Measurements from ENCODE around the gene ZBTB16. TPM values are rescaled to one million over a fixed set of nuclear protein-coding genes. Genes with fewer than 3 reads are reported as not detected.
A peak's percentile ranks its signal among the peaks of the same experiment; 100 is the strongest.

The ZBTB16 gene
- total and polyA plus RNA-seq, 2 of the 13 experiments (the other 11 are each of a cell fraction or from before 2014, with no cell fraction given), result not detected

DNA sequence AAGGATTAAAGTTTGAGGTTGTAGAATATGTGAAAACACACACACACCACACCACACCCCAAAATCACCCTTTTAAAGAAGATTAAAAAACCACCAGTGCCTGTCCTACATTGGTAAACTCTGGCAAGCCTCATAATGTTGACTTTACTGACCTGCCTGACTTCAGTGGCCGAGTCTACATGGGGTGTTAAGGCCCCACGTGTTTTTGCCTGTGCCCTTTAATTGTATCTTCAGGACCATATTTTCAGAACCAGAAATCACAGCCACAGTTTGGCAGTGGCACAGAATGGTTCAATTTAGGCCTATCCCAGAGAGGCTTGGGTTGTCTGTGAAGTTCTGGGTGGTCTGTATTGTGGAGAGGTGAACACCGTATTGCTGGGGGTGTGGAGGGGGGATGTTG, 33.4 kb downstream of the ZBTB16 start:
- Histone ChIP-seq H3K4me1 (ENCODE audit: insufficient read depth, low read length) (peaks cover 25% of the 10 kb centered on the region), H3K4me3 (replicated peaks in 1 of 3; ENCODE audit: insufficient read depth in 1 of 3, low read depth in 2 of 3, low read length in 3 of 3) (no peak overlapping the region), H3K27me3 (ENCODE audit: control insufficient read depth in 1 of 2, insufficient read depth in 2 of 2, low read length in 2 of 2) (peaks cover 1 to 4% of the 10 kb centered on the region in 2 experiments; a peak in 2 of 5 replicates), H3K79me2 (ENCODE audit: insufficient read depth, low read length) (no peaks in the 10 kb centered on the region), H3K9me3 (ENCODE audit: low read length) (no peaks in the 10 kb centered on the region), H3K4me2 (ENCODE audit: low read depth, low read length) (no peak overlapping the region), H2AFZ (ENCODE audit: low read length) (no peak overlapping the region), H3K9ac (ENCODE audit: insufficient read depth, low read depth, low read length) (no peak overlapping the region), H4K20me1 (ENCODE audit: insufficient read depth, low read length) (no peaks in the 10 kb centered on the region), H3K36me3 (replicated peaks in 1 of 2; ENCODE audit: control insufficient read depth in 1 of 2, insufficient read depth in 2 of 2, low read length in 2 of 2) (no peaks in the 10 kb centered on the region), H3K27ac (ENCODE audit: extremely low read length, insufficient read depth, low read length) (no peak overlapping the region)
- intact Hi-C loops (cut with micrococcal nuclease; ENCODE audit: unreplicated experiment) (no loop called here), in situ Hi-C loops (cut with HindIII; ENCODE audit: extremely low pct_ligation_motif_present, low pct_unique_long_range_greater_than_20kb) (no loop called here)
- 32% methylated on average over 3 of the region's 3 CpGs for WGBS (ENCODE audit: low lambda C conversion rate)
- POLR2A ChIA-PET, result no interaction called here
- ATAC-seq, result no peak
- FAIRE-seq, result no peak
- CTCF ChIA-PET (ENCODE audit: low intra/inter-chr PET ratio, low total read pairs), result no interaction called here
- no peak for DNase-seq (ENCODE audit: low spot score)
- TF ChIP-seq XRCC5 (optimal IDR thresholded peaks at IDR 0.05; ENCODE audit: low read length), result peak; percentile 15
- TF ChIP-seq, protein P1, sequence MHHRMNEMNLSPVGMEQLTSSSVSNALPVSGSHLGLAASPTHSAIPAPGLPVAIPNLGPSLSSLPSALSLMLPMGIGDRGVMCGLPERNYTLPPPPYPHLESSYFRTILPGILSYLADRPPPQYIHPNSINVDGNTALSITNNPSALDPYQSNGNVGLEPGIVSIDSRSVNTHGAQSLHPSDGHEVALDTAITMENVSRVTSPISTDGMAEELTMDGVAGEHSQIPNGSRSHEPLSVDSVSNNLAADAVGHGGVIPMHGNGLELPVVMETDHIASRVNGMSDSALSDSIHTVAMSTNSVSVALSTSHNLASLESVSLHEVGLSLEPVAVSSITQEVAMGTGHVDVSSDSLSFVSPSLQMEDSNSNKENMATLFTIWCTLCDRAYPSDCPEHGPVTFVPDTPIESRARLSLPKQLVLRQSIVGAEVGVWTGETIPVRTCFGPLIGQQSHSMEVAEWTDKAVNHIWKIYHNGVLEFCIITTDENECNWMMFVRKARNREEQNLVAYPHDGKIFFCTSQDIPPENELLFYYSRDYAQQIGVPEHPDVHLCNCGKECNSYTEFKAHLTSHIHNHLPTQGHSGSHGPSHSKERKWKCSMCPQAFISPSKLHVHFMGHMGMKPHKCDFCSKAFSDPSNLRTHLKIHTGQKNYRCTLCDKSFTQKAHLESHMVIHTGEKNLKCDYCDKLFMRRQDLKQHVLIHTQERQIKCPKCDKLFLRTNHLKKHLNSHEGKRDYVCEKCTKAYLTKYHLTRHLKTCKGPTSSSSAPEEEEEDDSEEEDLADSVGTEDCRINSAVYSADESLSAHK (CRISPR knock-in tag; IDR thresholded peaks at IDR 0.05; ENCODE audit: borderline replicate concordance), result no peak
- BruUV-seq (replicated peaks), result no TSS peak

DNA sequence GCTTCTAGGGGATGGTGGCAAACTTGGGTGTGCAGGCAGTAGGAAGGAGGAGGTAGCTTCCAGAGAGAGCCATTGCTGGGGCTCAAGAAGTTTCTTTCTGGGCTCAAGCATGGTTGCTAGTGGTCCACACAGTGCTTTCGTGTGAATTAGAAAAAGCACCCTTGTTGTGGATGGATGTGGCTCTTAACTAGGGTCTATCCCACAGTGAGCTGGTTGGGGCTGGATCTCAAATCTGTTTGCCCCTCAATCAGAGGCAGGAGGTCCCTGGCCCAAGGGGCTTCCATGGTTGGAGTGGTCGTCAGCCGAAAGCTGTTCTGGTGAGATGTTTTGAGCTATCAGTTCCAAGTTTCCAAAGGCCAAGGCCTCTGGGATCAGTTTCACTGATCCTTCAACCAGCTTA, 35.0 kb downstream of the ZBTB16 start:
- TF ChIP-seq, protein P2, sequence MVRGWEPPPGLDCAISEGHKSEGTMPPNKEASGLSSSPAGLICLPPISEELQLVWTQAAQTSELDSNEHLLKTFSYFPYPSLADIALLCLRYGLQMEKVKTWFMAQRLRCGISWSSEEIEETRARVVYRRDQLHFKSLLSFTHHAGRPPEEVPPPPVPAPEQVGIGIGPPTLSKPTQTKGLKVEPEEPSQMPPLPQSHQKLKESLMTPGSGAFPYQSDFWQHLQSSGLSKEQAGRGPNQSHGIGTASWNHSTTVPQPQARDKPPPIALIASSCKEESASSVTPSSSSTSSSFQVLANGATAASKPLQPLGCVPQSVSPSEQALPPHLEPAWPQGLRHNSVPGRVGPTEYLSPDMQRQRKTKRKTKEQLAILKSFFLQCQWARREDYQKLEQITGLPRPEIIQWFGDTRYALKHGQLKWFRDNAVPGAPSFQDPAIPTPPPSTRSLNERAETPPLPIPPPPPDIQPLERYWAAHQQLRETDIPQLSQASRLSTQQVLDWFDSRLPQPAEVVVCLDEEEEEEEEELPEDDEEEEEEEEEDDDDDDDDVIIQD (CRISPR knock-in tag; IDR thresholded peaks at IDR 0.05; ENCODE audit: low read depth), result no peak
- TF ChIP-seq ZNF724P (CRISPR knock-in tag; IDR thresholded peaks at IDR 0.05; ENCODE audit: borderline replicate concordance) (no peak), ATF1 (CRISPR knock-in tag; IDR thresholded peaks at IDR 0.05) (no peak), MAF1 (CRISPR knock-in tag; IDR thresholded peaks at IDR 0.05; ENCODE audit: borderline replicate concordance) (no peak), ZNF343 (CRISPR knock-in tag; IDR thresholded peaks at IDR 0.05) (no peak), ZNF614 (CRISPR knock-in tag; IDR thresholded peaks at IDR 0.05; ENCODE audit: borderline replicate concordance) (no peak), ZNF44 (CRISPR knock-in tag; IDR thresholded peaks at IDR 0.05) (no peak), NR2F2 (IDR thresholded peaks at IDR 0.05; ENCODE audit: borderline replicate concordance, low read depth) (no peak), ZNF652 (CRISPR knock-in tag; IDR thresholded peaks at IDR 0.05; ENCODE audit: borderline replicate concordance, low read depth) (no peak)
- TF ChIP-seq, protein P3, sequence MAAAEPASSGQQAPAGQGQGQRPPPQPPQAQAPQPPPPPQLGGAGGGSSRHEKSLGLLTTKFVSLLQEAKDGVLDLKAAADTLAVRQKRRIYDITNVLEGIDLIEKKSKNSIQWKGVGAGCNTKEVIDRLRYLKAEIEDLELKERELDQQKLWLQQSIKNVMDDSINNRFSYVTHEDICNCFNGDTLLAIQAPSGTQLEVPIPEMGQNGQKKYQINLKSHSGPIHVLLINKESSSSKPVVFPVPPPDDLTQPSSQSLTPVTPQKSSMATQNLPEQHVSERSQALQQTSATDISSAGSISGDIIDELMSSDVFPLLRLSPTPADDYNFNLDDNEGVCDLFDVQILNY (CRISPR knock-in tag; conservative IDR thresholded peaks at IDR 0.05), result no peak
- H3K4me2 ChIP-seq (ENCODE audit: low read depth, low read length), result no peak overlapping the region
- H4K20me1 ChIP-seq (ENCODE audit: insufficient read depth, low read length), result no peaks in the 10 kb centered on the region
- ATAC-seq, result no peak
- H2AFZ ChIP-seq (ENCODE audit: low read length), result no peak overlapping the region
- POLR2A ChIA-PET, result no interaction called here
- no TSS peak for BruUV-seq (replicated peaks)
- FAIRE-seq, result no peak
- WGBS (ENCODE audit: low lambda C conversion rate), result 69% methylated on average over 2 of the region's 3 CpGs
- H3K4me1 ChIP-seq (ENCODE audit: insufficient read depth, low read length), result peaks cover 36% of the 10 kb centered on the region
- no peak overlapping the region for H3K27ac ChIP-seq (ENCODE audit: extremely low read length, insufficient read depth, low read length)
- in situ Hi-C loops (cut with HindIII; ENCODE audit: extremely low pct_ligation_motif_present, low pct_unique_long_range_greater_than_20kb) (no loop called here), intact Hi-C loops (cut with micrococcal nuclease; ENCODE audit: unreplicated experiment) (no loop called here)
- CTCF ChIA-PET (ENCODE audit: low intra/inter-chr PET ratio, low total read pairs), result no interaction called here
- H3K27me3 ChIP-seq (ENCODE audit: control insufficient read depth in 1 of 2, insufficient read depth in 2 of 2, low read length in 2 of 2), result peaks cover 1 to 4% of the 10 kb centered on the region in 2 experiments; a peak in 1 of 5 replicates
- no peaks in the 10 kb centered on the region for H3K9me3 ChIP-seq (ENCODE audit: low read length)
- H3K36me3 ChIP-seq (replicated peaks in 1 of 2; ENCODE audit: control insufficient read depth in 1 of 2, insufficient read depth in 2 of 2, low read length in 2 of 2), result no peaks in the 10 kb centered on the region
- H3K9ac ChIP-seq (ENCODE audit: insufficient read depth, low read depth, low read length), result no peak overlapping the region
- no peak overlapping the region for H3K4me3 ChIP-seq (replicated peaks in 1 of 3; ENCODE audit: insufficient read depth in 1 of 3, low read depth in 2 of 3, low read length in 3 of 3)
- H3K79me2 ChIP-seq (ENCODE audit: insufficient read depth, low read length), result no peaks in the 10 kb centered on the region
- no peak for DNase-seq (ENCODE audit: low spot score)

All from HepG2 (cell line).